K562 (cell line): Measurements from ENCODE around the gene RABIF. TPM values are rescaled to one million over a fixed set of nuclear protein-coding genes. Genes with fewer than 3 reads are reported as not detected.

Source experiments
- NFE2 ChIP-seq: IDR thresholded peaks from 2 replicates; pipeline ENCODE4 v1.6.1; 2014; ENCODE audit warnings: antibody characterized with exemption, low read depth
- polyA plus RNA-seq, 8 experiments: library from polyadenylated mRNA; depleted of rRNA in 4 of 8; stranded (reverse) in 5 of 8; unstranded in 3 of 8; fragments of >200 nt; fragmentation: Nextera tagmentation in 2 of 8; fragmentation: Illumina TruSeq in 1 of 8; extraction: Ambion mirVana in 2 of 8; extraction: Trizol in 1 of 8; gene quantifications; 2 replicates each; pipeline versions ENCODE4 v1.2.1 to v1.2.3, GENCODE V29; 2011 to 2014; ENCODE audit warnings: inconsistent platforms in 1 of 8, missing spikeins in 1 of 8
- total RNA-seq, 7 experiments: library from RNA; depleted of rRNA in 6 of 7; stranded (reverse); fragments of >200 nt in 6 of 7; fragmentation: Illumina TruSeq in 2 of 7; extraction: Trizol in 2 of 7; gene quantifications; 2 replicates each; pipeline versions ENCODE4 v1.2.1 to v1.2.3, GENCODE V29; 2011 to 2021; ENCODE audit warnings: low replicate concordance in 1 of 7
- TF ChIP-seq, protein P1 (sequence below): fragments of 450-650 bp; IDR thresholded peaks from 2 replicates; pipeline ENCODE4 v1.6.1; 2016; ENCODE audit warnings: mild to moderate bottlenecking, moderate library complexity
- TF ChIP-seq, protein P2 (sequence below): sonication (generic); formaldehyde crosslinking; IDR thresholded peaks from 2 replicates; pipeline ENCODE4 v1.4.0; 2020; ENCODE audit warnings: mild to moderate bottlenecking, missing genetic modification reagents
- TF ChIP-seq, protein P3 (sequence below), 2 experiments: fragments of 450-650 bp in 1 of 2; IDR thresholded peaks; 2 replicates each; pipeline ENCODE4 v1.6.1; 2011 to 2017; ENCODE audit warnings: low read depth in 2 of 2, antibody characterized with exemption in 1 of 2, borderline replicate concordance in 1 of 2, low read length in 1 of 2, mild to moderate bottlenecking in 1 of 2, mixed read lengths in 1 of 2; ENCODE audit not compliant: control insufficient read depth in 1 of 2
- TF ChIP-seq, protein P4 (sequence below), 2 experiments: IDR thresholded peaks; 2 replicates each; pipeline ENCODE4 v1.6.1; 2012; ENCODE audit warnings: improper control_type of control experiment in 2 of 2, low read depth in 2 of 2, low read length in 2 of 2, borderline replicate concordance in 1 of 2

RABIF gene
- total and polyA plus RNA-seq, 9 of the 15 experiments (the other 6 are each of a cell fraction or from before 2014, with no cell fraction given): 7.4 to 20.1 (median 11.0) TPM

DNA sequence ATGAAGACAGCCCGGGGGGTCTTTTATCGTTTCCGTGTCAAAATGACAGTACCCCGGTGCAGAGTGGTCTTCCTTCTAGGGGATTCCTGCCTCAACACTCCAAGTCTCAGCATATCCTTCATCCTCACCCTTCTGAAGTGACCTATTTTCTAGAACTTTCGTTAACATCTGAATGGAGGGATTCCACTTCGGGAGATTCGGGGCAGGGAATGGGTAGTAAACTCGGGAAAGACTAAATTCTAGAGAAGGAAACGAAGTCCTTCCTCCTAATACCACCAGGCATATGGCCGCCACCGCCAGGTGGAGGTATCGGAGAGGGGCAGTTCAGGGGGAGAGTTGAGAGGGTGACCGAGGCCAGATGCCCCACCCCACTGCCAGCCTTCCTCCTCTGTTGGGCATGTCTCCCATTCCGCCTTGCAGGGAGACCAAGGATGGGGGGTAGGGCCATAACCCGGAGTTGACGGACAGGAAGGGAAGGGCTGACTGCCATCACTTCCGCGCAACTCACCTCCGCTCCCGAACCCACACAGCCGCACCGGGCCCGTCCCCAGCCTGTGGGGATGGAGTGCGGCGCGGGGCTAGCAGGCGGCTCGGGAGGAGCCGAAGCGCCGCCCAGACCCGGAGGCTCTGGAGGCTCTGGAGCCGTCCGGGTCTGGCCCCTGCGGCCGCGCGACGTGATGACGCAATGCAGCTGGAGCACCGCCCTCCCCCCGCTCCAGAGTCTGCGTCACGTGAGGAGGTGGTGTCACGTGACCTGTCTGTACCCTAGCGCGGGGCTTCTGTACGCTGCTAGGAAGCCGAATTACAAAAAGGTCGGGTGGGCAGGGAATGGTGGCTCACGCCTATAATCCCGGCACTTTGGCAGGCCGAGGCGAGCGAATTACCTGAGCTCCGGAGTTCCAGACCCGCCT is 37.9 kb upstream of the RABIF start, which contains the start of gene KLHL12 (continued):
- TF ChIP-seq, protein P1, sequence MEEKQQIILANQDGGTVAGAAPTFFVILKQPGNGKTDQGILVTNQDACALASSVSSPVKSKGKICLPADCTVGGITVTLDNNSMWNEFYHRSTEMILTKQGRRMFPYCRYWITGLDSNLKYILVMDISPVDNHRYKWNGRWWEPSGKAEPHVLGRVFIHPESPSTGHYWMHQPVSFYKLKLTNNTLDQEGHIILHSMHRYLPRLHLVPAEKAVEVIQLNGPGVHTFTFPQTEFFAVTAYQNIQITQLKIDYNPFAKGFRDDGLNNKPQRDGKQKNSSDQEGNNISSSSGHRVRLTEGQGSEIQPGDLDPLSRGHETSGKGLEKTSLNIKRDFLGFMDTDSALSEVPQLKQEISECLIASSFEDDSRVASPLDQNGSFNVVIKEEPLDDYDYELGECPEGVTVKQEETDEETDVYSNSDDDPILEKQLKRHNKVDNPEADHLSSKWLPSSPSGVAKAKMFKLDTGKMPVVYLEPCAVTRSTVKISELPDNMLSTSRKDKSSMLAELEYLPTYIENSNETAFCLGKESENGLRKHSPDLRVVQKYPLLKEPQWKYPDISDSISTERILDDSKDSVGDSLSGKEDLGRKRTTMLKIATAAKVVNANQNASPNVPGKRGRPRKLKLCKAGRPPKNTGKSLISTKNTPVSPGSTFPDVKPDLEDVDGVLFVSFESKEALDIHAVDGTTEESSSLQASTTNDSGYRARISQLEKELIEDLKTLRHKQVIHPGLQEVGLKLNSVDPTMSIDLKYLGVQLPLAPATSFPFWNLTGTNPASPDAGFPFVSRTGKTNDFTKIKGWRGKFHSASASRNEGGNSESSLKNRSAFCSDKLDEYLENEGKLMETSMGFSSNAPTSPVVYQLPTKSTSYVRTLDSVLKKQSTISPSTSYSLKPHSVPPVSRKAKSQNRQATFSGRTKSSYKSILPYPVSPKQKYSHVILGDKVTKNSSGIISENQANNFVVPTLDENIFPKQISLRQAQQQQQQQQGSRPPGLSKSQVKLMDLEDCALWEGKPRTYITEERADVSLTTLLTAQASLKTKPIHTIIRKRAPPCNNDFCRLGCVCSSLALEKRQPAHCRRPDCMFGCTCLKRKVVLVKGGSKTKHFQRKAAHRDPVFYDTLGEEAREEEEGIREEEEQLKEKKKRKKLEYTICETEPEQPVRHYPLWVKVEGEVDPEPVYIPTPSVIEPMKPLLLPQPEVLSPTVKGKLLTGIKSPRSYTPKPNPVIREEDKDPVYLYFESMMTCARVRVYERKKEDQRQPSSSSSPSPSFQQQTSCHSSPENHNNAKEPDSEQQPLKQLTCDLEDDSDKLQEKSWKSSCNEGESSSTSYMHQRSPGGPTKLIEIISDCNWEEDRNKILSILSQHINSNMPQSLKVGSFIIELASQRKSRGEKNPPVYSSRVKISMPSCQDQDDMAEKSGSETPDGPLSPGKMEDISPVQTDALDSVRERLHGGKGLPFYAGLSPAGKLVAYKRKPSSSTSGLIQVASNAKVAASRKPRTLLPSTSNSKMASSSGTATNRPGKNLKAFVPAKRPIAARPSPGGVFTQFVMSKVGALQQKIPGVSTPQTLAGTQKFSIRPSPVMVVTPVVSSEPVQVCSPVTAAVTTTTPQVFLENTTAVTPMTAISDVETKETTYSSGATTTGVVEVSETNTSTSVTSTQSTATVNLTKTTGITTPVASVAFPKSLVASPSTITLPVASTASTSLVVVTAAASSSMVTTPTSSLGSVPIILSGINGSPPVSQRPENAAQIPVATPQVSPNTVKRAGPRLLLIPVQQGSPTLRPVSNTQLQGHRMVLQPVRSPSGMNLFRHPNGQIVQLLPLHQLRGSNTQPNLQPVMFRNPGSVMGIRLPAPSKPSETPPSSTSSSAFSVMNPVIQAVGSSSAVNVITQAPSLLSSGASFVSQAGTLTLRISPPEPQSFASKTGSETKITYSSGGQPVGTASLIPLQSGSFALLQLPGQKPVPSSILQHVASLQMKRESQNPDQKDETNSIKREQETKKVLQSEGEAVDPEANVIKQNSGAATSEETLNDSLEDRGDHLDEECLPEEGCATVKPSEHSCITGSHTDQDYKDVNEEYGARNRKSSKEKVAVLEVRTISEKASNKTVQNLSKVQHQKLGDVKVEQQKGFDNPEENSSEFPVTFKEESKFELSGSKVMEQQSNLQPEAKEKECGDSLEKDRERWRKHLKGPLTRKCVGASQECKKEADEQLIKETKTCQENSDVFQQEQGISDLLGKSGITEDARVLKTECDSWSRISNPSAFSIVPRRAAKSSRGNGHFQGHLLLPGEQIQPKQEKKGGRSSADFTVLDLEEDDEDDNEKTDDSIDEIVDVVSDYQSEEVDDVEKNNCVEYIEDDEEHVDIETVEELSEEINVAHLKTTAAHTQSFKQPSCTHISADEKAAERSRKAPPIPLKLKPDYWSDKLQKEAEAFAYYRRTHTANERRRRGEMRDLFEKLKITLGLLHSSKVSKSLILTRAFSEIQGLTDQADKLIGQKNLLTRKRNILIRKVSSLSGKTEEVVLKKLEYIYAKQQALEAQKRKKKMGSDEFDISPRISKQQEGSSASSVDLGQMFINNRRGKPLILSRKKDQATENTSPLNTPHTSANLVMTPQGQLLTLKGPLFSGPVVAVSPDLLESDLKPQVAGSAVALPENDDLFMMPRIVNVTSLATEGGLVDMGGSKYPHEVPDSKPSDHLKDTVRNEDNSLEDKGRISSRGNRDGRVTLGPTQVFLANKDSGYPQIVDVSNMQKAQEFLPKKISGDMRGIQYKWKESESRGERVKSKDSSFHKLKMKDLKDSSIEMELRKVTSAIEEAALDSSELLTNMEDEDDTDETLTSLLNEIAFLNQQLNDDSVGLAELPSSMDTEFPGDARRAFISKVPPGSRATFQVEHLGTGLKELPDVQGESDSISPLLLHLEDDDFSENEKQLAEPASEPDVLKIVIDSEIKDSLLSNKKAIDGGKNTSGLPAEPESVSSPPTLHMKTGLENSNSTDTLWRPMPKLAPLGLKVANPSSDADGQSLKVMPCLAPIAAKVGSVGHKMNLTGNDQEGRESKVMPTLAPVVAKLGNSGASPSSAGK: peak; percentile 83
- peak; percentile 37; the same call in 1 of the 2 replicates for TF ChIP-seq NFE2
- TF ChIP-seq, protein P2, sequence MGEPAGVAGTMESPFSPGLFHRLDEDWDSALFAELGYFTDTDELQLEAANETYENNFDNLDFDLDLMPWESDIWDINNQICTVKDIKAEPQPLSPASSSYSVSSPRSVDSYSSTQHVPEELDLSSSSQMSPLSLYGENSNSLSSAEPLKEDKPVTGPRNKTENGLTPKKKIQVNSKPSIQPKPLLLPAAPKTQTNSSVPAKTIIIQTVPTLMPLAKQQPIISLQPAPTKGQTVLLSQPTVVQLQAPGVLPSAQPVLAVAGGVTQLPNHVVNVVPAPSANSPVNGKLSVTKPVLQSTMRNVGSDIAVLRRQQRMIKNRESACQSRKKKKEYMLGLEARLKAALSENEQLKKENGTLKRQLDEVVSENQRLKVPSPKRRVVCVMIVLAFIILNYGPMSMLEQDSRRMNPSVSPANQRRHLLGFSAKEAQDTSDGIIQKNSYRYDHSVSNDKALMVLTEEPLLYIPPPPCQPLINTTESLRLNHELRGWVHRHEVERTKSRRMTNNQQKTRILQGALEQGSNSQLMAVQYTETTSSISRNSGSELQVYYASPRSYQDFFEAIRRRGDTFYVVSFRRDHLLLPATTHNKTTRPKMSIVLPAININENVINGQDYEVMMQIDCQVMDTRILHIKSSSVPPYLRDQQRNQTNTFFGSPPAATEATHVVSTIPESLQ (CRISPR knock-in tag): peak; percentile 81
- TF ChIP-seq, protein P3, sequence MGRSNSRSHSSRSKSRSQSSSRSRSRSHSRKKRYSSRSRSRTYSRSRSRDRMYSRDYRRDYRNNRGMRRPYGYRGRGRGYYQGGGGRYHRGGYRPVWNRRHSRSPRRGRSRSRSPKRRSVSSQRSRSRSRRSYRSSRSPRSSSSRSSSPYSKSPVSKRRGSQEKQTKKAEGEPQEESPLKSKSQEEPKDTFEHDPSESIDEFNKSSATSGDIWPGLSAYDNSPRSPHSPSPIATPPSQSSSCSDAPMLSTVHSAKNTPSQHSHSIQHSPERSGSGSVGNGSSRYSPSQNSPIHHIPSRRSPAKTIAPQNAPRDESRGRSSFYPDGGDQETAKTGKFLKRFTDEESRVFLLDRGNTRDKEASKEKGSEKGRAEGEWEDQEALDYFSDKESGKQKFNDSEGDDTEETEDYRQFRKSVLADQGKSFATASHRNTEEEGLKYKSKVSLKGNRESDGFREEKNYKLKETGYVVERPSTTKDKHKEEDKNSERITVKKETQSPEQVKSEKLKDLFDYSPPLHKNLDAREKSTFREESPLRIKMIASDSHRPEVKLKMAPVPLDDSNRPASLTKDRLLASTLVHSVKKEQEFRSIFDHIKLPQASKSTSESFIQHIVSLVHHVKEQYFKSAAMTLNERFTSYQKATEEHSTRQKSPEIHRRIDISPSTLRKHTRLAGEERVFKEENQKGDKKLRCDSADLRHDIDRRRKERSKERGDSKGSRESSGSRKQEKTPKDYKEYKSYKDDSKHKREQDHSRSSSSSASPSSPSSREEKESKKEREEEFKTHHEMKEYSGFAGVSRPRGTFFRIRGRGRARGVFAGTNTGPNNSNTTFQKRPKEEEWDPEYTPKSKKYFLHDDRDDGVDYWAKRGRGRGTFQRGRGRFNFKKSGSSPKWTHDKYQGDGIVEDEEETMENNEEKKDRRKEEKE (IDR thresholded peaks at IDR 0.05; ENCODE audit: borderline replicate concordance in 1 of 2, control insufficient read depth in 1 of 2, low read depth in 2 of 2, low read length in 1 of 2): no peak
- TF ChIP-seq, protein P4, sequence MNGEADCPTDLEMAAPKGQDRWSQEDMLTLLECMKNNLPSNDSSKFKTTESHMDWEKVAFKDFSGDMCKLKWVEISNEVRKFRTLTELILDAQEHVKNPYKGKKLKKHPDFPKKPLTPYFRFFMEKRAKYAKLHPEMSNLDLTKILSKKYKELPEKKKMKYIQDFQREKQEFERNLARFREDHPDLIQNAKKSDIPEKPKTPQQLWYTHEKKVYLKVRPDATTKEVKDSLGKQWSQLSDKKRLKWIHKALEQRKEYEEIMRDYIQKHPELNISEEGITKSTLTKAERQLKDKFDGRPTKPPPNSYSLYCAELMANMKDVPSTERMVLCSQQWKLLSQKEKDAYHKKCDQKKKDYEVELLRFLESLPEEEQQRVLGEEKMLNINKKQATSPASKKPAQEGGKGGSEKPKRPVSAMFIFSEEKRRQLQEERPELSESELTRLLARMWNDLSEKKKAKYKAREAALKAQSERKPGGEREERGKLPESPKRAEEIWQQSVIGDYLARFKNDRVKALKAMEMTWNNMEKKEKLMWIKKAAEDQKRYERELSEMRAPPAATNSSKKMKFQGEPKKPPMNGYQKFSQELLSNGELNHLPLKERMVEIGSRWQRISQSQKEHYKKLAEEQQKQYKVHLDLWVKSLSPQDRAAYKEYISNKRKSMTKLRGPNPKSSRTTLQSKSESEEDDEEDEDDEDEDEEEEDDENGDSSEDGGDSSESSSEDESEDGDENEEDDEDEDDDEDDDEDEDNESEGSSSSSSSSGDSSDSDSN (IDR thresholded peaks at IDR 0.05; ENCODE audit: borderline replicate concordance in 1 of 2, low read depth in 2 of 2, low read length in 2 of 2): peak; percentile 91 to 95
